ENCODE results near the gene AK8. TPM values are rescaled to one million over a fixed set of nuclear protein-coding genes. Genes with fewer than 3 reads are reported as not detected.

AK8 gene
- total RNA-seq, 1 donor from 2014 or later = under 0.01 TPM

Other genes starting within 250 kb of the AK8 start
- gene DDX31, start 208.3 kb downstream of the AK8 start, total RNA-seq = 7.2 and 10.1 TPM in 2 replicates
- gene GTF3C4, start 207.8 kb downstream of the AK8 start, total RNA-seq = 11.7 and 12.6 TPM in 2 replicates
- 1.0 and 1.4 TPM in 2 replicates for gene SPACA9, start 614 bp upstream of the AK8 start, total RNA-seq
- 15.0 and 23.3 TPM in 2 replicates for gene TSC1, start 66.3 kb upstream of the AK8 start, total RNA-seq
- under 0.01 TPM in 1 of 2 replicates, not detected in the other for gene GFI1B, start 100.4 kb upstream of the AK8 start, total RNA-seq
- 37.4 and 44.5 TPM in 2 replicates for gene GTF3C5, start 152.7 kb upstream of the AK8 start, total RNA-seq
- gene CEL, start 183.7 kb upstream of the AK8 start, total RNA-seq = 0.13 TPM in 2 replicates
- 25.4 and 56.5 TPM in 2 replicates for gene RALGDS, start 243.0 kb upstream of the AK8 start, total RNA-seq

Measured in dermis microvascular lymphatic vessel endothelial cell (primary cell).